OCI-LY7 (cell line): ENCODE data around the gene SH3RF3. TPM values are rescaled to one million over a fixed set of nuclear protein-coding genes. Genes with fewer than 3 reads are reported as not detected.

ENCODE experiments used
- BruUV-seq: library from RNA; stranded (reverse); fragments of 400-500 nt; replicated peaks from 2 replicates; lab custom pipeline; 2021; lab: Mats Ljungman, UMichigan
- CTCF ChIA-PET: fragments of 300-600 bp; sonication (Branson Sonifier 250); formaldehyde crosslinking; loops from one replicate; lab custom pipeline; 2022; ENCODE audit warnings: antibody characterized with exemption; ENCODE audit not compliant: unreplicated experiment; lab: Charles Lee
- POLR2A ChIA-PET: fragments of 300-600 bp; sonication (Branson Sonifier 250); formaldehyde crosslinking; loops from one replicate; lab custom pipeline; 2022; ENCODE audit warnings: antibody characterized with exemption; lab: Charles Lee
- DNase-seq: peaks from one replicate; pipeline ENCODE4 v3.0.0-alpha.2; 2015; ENCODE audit warnings: low spot score
- H2AFZ ChIP-seq: fragments of 200-600 bp; sonication (generic), shearing (Covaris generic); 2 replicates; pipeline ENCODE4 v1.6.1; 2014; ENCODE audit warnings: mild to moderate bottlenecking, antibody characterized with exemption, low read length, moderate library complexity
- H3K27ac ChIP-seq: fragments of 200-600 bp; sonication (generic); 2 replicates; pipeline ENCODE4 v1.5.1; 2014; ENCODE audit warnings: mixed run types, low read depth, mild to moderate bottlenecking, moderate library complexity, low read length, inconsistent platforms; ENCODE audit not compliant: poor library complexity, severe bottlenecking
- H3K36me3 ChIP-seq: fragments of 200-600 bp; sonication (generic); 2 replicates; pipeline ENCODE4 v1.6.1; 2014; ENCODE audit warnings: mild to moderate bottlenecking, antibody characterized with exemption, low read length, moderate library complexity, mixed read lengths; ENCODE audit not compliant: insufficient read depth
- H3K4me1 ChIP-seq: fragments of 200-600 bp; sonication (generic); 2 replicates; pipeline ENCODE4 v1.5.1; 2014; ENCODE audit warnings: mild to moderate bottlenecking, low read length; ENCODE audit not compliant: insufficient read depth, poor library complexity, severe bottlenecking
- H3K4me2 ChIP-seq: fragments of 200-600 bp; sonication (generic); 2 replicates; pipeline ENCODE4 v1.6.1; 2014; ENCODE audit warnings: mild to moderate bottlenecking, low read length
- H3K4me3 ChIP-seq: fragments of 200-600 bp; sonication (generic); 2 replicates; pipeline ENCODE4 v1.5.1; 2014; ENCODE audit warnings: mild to moderate bottlenecking, low read depth, low read length; ENCODE audit not compliant: poor library complexity, severe bottlenecking
- H3K79me2 ChIP-seq: fragments of 200-600 bp; sonication (generic); 2 replicates; pipeline ENCODE4 v1.6.1; 2016; ENCODE audit warnings: low read depth, mild to moderate bottlenecking, low read length, moderate library complexity, mixed read lengths; ENCODE audit not compliant: insufficient read depth
- H3K9me2 ChIP-seq: fragments of 200-600 bp; sonication (generic); 2 replicates; pipeline ENCODE4 v1.6.1; 2016; ENCODE audit warnings: mild to moderate bottlenecking, low read length, mixed read lengths; ENCODE audit not compliant: insufficient read depth
- H3K9me3 ChIP-seq: fragments of 200-600 bp; sonication (generic); 2 replicates; pipeline ENCODE4 v1.6.1; 2014; ENCODE audit warnings: mild to moderate bottlenecking, mixed run types, low read length, mixed read lengths
- H4K20me1 ChIP-seq: fragments of 200-600 bp; sonication (generic); 2 replicates; pipeline ENCODE4 v1.6.1; 2014; ENCODE audit warnings: mild to moderate bottlenecking, antibody characterized with exemption, low read length, moderate library complexity, mixed read lengths; ENCODE audit not compliant: insufficient read depth
- EZH2phosphoT487 ChIP-seq: fragments of 200-600 bp; sonication (generic); IDR thresholded peaks from 2 replicates; pipeline ENCODE4 v1.6.1; 2018; ENCODE audit warnings: low read depth, borderline replicate concordance, mild to moderate bottlenecking, mixed run types, antibody characterized with exemption, low read length, moderate library complexity, mixed read lengths
- intact Hi-C: fragments of 100-400 bp; cut with micrococcal nuclease; formaldehyde crosslinking; loops from one replicate; pipeline ENCODE4 v1.10.0; 2022; ENCODE audit not compliant: unreplicated experiment
- total RNA-seq, 2 experiments: library from RNA; depleted of rRNA in 1 of 2; stranded (reverse); fragments of >200 nt in 1 of 2; shearing (Covaris generic) in 1 of 2; gene quantifications; 2 replicates each; pipeline ENCODE4 v1.2.3, GENCODE V29; 2014 to 2022
- TF ChIP-seq, protein P1 (sequence below): fragments of 200-600 bp; sonication (generic); conservative IDR thresholded peaks from 2 replicates; pipeline ENCODE4 v1.5.1; 2014; ENCODE audit warnings: mild to moderate bottlenecking, antibody characterized with exemption, low read length, moderate library complexity, mixed read lengths

The SH3RF3 gene
- total RNA-seq, 2 experiments from 2014 or later: not detected

- ChIA-PET POLR2A (no interaction called here), CTCF (no interaction called here)
- H3K4me2 ChIP-seq: no peak overlapping the region
- no peaks in the 10 kb centered on the region for H4K20me1 ChIP-seq
- no peaks in the 10 kb centered on the region for H3K79me2 ChIP-seq
- H3K27ac ChIP-seq: no peak overlapping the region
- H3K9me3 ChIP-seq: no peaks in the 10 kb centered on the region
- H3K4me1 ChIP-seq: no peaks in the 10 kb centered on the region
- intact Hi-C loops: no loop called here
- no TSS peak for BruUV-seq
- no peak overlapping the region for H2AFZ ChIP-seq
- H3K36me3 ChIP-seq: no peaks in the 10 kb centered on the region
- no peak overlapping the region for H3K4me3 ChIP-seq
- TF ChIP-seq, protein P1, sequence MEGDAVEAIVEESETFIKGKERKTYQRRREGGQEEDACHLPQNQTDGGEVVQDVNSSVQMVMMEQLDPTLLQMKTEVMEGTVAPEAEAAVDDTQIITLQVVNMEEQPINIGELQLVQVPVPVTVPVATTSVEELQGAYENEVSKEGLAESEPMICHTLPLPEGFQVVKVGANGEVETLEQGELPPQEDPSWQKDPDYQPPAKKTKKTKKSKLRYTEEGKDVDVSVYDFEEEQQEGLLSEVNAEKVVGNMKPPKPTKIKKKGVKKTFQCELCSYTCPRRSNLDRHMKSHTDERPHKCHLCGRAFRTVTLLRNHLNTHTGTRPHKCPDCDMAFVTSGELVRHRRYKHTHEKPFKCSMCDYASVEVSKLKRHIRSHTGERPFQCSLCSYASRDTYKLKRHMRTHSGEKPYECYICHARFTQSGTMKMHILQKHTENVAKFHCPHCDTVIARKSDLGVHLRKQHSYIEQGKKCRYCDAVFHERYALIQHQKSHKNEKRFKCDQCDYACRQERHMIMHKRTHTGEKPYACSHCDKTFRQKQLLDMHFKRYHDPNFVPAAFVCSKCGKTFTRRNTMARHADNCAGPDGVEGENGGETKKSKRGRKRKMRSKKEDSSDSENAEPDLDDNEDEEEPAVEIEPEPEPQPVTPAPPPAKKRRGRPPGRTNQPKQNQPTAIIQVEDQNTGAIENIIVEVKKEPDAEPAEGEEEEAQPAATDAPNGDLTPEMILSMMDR: no peak
- no peak for TF ChIP-seq EZH2phosphoT487
- no peak for DNase-seq
- no peaks in the 10 kb centered on the region for H3K9me2 ChIP-seq
Measured at GRCh38 chr2:109401370-109401769, 272.4 kb downstream of the SH3RF3 start.

DNA sequence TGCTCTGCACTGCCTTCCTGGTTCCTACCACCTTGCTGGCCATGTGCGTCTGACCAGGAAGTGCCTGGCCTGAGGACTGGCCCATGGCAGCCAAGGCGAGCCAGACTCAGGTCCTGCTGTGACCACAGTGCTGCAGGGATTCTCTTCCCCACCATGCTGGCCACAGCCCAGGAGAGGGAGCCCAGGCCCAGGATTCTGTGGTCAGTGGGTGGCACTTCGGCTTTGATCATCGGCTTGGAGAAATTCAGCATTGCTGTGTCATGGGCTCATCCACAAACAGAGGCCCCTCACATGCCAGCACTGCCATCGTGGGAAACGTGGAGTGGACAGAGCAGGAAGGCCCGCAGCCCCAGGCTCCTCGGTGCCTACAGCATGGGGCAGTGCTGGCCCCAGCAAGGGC lies 273.2 kb downstream of the SH3RF3 start:
- intact Hi-C loops: no loop called here
- POLR2A ChIA-PET: no interaction called here
- TF ChIP-seq, protein P1: no peak
- no peak for TF ChIP-seq EZH2phosphoT487
- no TSS peak for BruUV-seq
- H4K20me1 ChIP-seq: no peaks in the 10 kb centered on the region
- DNase-seq: no peak
- no peaks in the 10 kb centered on the region for H3K36me3 ChIP-seq
- CTCF ChIA-PET: no interaction called here
- no peak overlapping the region for H3K27ac ChIP-seq
- no peak overlapping the region for H3K4me3 ChIP-seq
- no peak overlapping the region for H2AFZ ChIP-seq
- H3K79me2 ChIP-seq: no peaks in the 10 kb centered on the region
- H3K9me2 ChIP-seq: no peaks in the 10 kb centered on the region
- no peaks in the 10 kb centered on the region for H3K9me3 ChIP-seq
- H3K4me1 ChIP-seq: no peaks in the 10 kb centered on the region
- H3K4me2 ChIP-seq: no peak overlapping the region

DNA sequence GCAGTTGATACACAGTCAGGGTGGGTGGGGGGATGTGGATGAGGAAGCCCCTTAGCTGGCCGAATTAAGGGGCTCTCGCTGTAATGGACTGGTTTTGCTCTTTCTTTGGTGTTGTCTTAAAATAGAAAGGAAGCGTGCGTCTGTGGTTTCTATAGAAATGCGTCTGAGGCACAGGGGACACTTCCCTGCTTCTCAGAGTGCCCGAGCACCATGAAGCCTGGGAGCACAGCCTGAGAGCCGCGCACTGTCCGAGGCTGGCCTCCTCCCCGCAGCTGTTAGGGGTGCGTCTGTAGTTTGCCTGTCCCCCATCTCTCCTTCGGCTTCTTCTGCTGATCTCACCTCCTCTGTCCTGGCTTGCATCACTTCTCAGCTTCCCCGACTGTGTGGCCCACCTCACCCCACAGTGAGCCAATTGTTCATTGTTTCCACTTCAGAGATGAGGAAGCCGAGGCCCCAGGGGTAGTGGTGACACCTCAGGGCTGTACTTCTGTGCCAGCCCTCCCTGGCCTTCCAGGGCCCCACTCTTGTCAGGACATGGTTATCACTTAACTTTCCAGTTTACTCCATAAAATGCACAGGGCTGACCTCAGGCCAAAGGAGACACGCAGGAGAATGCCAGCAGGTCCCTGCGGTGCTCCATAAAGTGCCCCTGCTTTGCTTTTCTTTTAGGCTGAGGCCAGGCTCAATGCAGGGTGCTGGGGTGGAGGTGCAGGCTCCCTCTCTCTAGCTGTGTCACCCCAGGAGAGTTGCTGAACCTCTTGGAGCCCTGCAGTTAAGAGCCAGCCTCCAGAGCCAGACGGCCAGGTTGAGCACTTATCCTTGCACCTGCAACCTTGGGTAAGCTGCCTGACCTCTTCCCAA lies 274.2 kb downstream of the SH3RF3 start:
- H3K79me2 ChIP-seq: no peaks in the 10 kb centered on the region
- H3K36me3 ChIP-seq: no peaks in the 10 kb centered on the region
- no TSS peak for BruUV-seq
- intact Hi-C loops: no loop called here
- ChIA-PET POLR2A (no interaction called here), CTCF (no interaction called here)
- TF ChIP-seq, protein P1: no peak
- no peak for TF ChIP-seq EZH2phosphoT487
- no peaks in the 10 kb centered on the region for H3K4me1 ChIP-seq
- no peak for DNase-seq
- no peak overlapping the region for H3K4me2 ChIP-seq
- no peaks in the 10 kb centered on the region for H4K20me1 ChIP-seq
- H3K9me2 ChIP-seq: no peaks in the 10 kb centered on the region
- H3K9me3 ChIP-seq: no peaks in the 10 kb centered on the region
- H2AFZ ChIP-seq: no peak overlapping the region
- H3K4me3 ChIP-seq: no peak overlapping the region
- H3K27ac ChIP-seq: no peak overlapping the region
